Stimulated activated CD4-positive, alpha-beta T cell treated with anti-CD3 and anti-CD28 coated beads, Interleukin-15, amount 100 ng/mL, for 48 hours (primary cell): Measurements from ENCODE around the gene FCRLB.
"Not testable (repeated sequence)": the region's sequence is repeated elsewhere in the genome, so short reads cannot be mapped to it uniquely, and the experiment has no call there.

ENCODE experiments used
- DNase-seq, 2 donors: peaks; one replicate each; pipeline ENCODE4 v3.0.0-alpha.2; 2020; ENCODE audit warnings: low read depth in 2 of 2

FCRLB gene

GRCh38 chr1:161719325-161719611 lies 2.1 kb upstream of the FCRLB start:
- no peak for DNase-seq

- no peak for DNase-seq
These were observed 922 bp upstream of the FCRLB start for GRCh38 chr1:161720422-161720821.

GRCh38 chr1:161721738-161722343 lies 497 bp downstream of the FCRLB start:
- no peak for DNase-seq

GRCh38 chr1:161722406-161722805 lies 1.1 kb downstream of the FCRLB start:
- DNase-seq, result no peak

GRCh38 chr1:161723459-161724141 lies 2.3 kb downstream of the FCRLB start:
- DNase-seq, result no peak

GRCh38 chr1:161725258-161725907 lies 4.0 kb downstream of the FCRLB start:
- not testable (repeated sequence) for DNase-seq

GRCh38 chr1:161725908-161726472 lies 4.6 kb downstream of the FCRLB start:
- no peak for DNase-seq

- no peak for DNase-seq
These were observed 5.3 kb downstream of the FCRLB start for GRCh38 chr1:161726473-161727255.

GRCh38 chr1:161727256-161727924 lies 6.0 kb downstream of the FCRLB start:
- DNase-seq, result no peak

- DNase-seq, result no peak
These were observed 7.3 kb downstream of the FCRLB start for GRCh38 chr1:161728376-161729226.

GRCh38 chr1:161730050-161730564 lies 8.8 kb downstream of the FCRLB start:
- DNase-seq, result no peak

GRCh38 chr1:161731241-161731640 lies 9.9 kb downstream of the FCRLB start:
- DNase-seq, result no peak

GRCh38 chr1:161731981-161732718 lies 10.8 kb downstream of the FCRLB start:
- DNase-seq, result no peak

- no peak for DNase-seq
These were observed 12.2 kb downstream of the FCRLB start for GRCh38 chr1:161733526-161733925.

- DNase-seq, result no peak
These were observed 14.5 kb downstream of the FCRLB start for GRCh38 chr1:161735837-161736236.

- no peak for DNase-seq
These were observed 15.1 kb downstream of the FCRLB start for GRCh38 chr1:161736335-161736969.

- no peak for DNase-seq
These were observed 16.3 kb downstream of the FCRLB start for GRCh38 chr1:161737625-161738024.

GRCh38 chr1:161738627-161739287 lies 17.4 kb downstream of the FCRLB start:
- DNase-seq, result no peak
